B cell (primary cell): ENCODE results near the gene CDC42SE1.

Source experiments
- EZH2 ChIP-seq: IDR thresholded peaks from 2 replicates; pipeline ENCODE4 v1.6.1; 2012; ENCODE audit warnings: borderline replicate concordance, low read depth, mild to moderate bottlenecking, moderate library complexity, low read length; ENCODE audit not compliant: insufficient read depth, poor library complexity, severe bottlenecking
- TF ChIP-seq, protein P1 (sequence below): fragments of 200-600 bp; IDR thresholded peaks from one replicate; pipeline ENCODE4 v1.8.0; 2022; ENCODE audit warnings: antibody characterized with exemption, mild to moderate bottlenecking

DNA sequence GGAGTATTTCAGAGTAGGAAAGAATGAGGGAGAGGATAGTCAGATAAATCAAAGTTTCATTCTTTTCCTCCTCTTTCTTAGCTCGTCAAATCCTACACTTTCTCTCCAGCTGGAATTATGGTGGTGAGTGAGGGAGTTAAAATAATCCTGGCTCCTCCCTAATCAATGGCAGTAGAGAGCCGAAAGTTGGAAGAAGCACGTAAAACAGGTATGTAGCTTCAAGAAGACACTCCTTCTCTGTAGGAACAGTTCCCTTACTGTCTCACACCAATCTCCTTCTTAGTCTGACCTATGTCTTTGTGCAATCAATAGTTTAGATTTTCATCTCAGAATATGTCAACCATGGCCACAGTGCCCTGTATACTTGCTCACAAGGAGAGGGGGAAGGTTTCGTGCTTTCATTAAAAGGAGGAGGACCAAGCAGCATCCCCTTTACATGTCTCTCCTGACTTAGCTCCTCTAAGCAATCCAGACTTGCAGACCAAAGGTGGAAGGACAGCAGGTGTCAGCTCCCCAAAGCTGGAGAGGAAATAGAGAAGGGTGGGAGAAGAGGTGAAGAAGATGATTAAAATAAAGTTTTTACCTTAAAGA, 53.6 kb downstream of the CDC42SE1 start:
- TF ChIP-seq, protein P1, sequence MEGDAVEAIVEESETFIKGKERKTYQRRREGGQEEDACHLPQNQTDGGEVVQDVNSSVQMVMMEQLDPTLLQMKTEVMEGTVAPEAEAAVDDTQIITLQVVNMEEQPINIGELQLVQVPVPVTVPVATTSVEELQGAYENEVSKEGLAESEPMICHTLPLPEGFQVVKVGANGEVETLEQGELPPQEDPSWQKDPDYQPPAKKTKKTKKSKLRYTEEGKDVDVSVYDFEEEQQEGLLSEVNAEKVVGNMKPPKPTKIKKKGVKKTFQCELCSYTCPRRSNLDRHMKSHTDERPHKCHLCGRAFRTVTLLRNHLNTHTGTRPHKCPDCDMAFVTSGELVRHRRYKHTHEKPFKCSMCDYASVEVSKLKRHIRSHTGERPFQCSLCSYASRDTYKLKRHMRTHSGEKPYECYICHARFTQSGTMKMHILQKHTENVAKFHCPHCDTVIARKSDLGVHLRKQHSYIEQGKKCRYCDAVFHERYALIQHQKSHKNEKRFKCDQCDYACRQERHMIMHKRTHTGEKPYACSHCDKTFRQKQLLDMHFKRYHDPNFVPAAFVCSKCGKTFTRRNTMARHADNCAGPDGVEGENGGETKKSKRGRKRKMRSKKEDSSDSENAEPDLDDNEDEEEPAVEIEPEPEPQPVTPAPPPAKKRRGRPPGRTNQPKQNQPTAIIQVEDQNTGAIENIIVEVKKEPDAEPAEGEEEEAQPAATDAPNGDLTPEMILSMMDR: no peak
- TF ChIP-seq EZH2: no peak
